GM12878 (cell line): Measurements from ENCODE around the gene EPRS1. TPM values are rescaled to one million over a fixed set of nuclear protein-coding genes. Genes with fewer than 3 reads are reported as not detected.

Experiments
- ATAC-seq: fragments of 200-7000 bp; cut with Tn5 transposase; 3 replicates; pipeline ENCODE4 v1.9.1; 2020; ENCODE audit warnings: mild to moderate bottlenecking, moderate library complexity
- BruUV-seq: library from RNA; stranded (reverse); fragments of 400-500 nt; replicated peaks from 2 replicates; lab custom pipeline; 2021; lab: Mats Ljungman, UMichigan
- CTCF ChIA-PET: fragments of 300-600 bp; sonication (Branson Sonifier 250); formaldehyde crosslinking; extraction: SDS; loops from one replicate; lab custom pipeline; 2021; ENCODE audit warnings: inconsistent platforms; lab: Yijun Ruan, JAX
- POLR2A ChIA-PET: fragments of 350-600 bp; formaldehyde crosslinking; extraction: SDS; loops from one replicate; lab custom pipeline; 2021; ENCODE audit warnings: inconsistent platforms; lab: Charles Lee
- RAD21 ChIA-PET: fragments of 300-600 bp; sonication (Branson Sonifier 250); formaldehyde crosslinking; loops from one replicate; lab custom pipeline; 2023; ENCODE audit warnings: antibody characterized with exemption; ENCODE audit not compliant: unreplicated experiment; lab: Charles Lee
- SMC1A ChIA-PET: fragments of 300-600 bp; sonication (Branson Sonifier 250); formaldehyde crosslinking; loops from one replicate; lab custom pipeline; 2023; ENCODE audit not compliant: unreplicated experiment, uncharacterized antibody; lab: Charles Lee
- DNase-seq: peaks from one replicate; pipeline ENCODE4 v3.0.0-alpha.2; 2011; ENCODE audit warnings: low read depth, low spot score
- FAIRE-seq: peaks from 3 replicates; lab custom pipeline; 2011; peaks lifted over from hg19 to GRCh38; lab: Jason Lieb, UNC
- H2AFZ ChIP-seq: 2 replicates; pipeline ENCODE4 v1.6.0; 2011; ENCODE audit warnings: low read depth, low read length, control low read depth; ENCODE audit not compliant: control insufficient read depth
- H3K27ac ChIP-seq: 2 replicates; pipeline ENCODE4 v1.5.1; 2011; ENCODE audit warnings: control low read depth; ENCODE audit not compliant: control insufficient read depth, insufficient read depth
- H3K27me3 ChIP-seq, 2 experiments: replicated peaks in 1 of 2; 2 replicates each; pipeline versions ENCODE4 v1.6.0 to v1.6.1; 2011; ENCODE audit warnings: low read length in 1 of 2; ENCODE audit not compliant: control insufficient read depth in 2 of 2, insufficient read depth in 2 of 2
- H3K36me3 ChIP-seq, 2 experiments: 2 replicates each; pipeline ENCODE4 v1.5.1; 2011; ENCODE audit warnings: low read length in 1 of 2; ENCODE audit not compliant: control insufficient read depth in 2 of 2, insufficient read depth in 2 of 2
- H3K4me1 ChIP-seq: 2 replicates; pipeline ENCODE4 v1.6.1; 2011; ENCODE audit warnings: mild to moderate bottlenecking, low read length, moderate library complexity, mixed read lengths; ENCODE audit not compliant: control insufficient read depth, insufficient read depth
- H3K4me2 ChIP-seq: 2 replicates; pipeline ENCODE4 v1.6.0; 2011; ENCODE audit warnings: control low read depth; ENCODE audit not compliant: control insufficient read depth, insufficient read depth
- H3K4me3 ChIP-seq: fragments of 200-600 bp; sonication (generic); 2 replicates; pipeline ENCODE4 v1.5.1; 2016
- H3K79me2 ChIP-seq: 2 replicates; pipeline ENCODE4 v1.6.0; 2011; ENCODE audit warnings: low read length; ENCODE audit not compliant: control insufficient read depth, insufficient read depth
- H3K9ac ChIP-seq: 2 replicates; pipeline ENCODE4 v1.8.0; 2011; ENCODE audit warnings: low read length, control low read depth, mixed read lengths; ENCODE audit not compliant: control insufficient read depth, insufficient read depth
- H3K9me3 ChIP-seq: replicated peaks from 3 replicates; pipeline ENCODE4 v1.5.1; 2011; ENCODE audit warnings: mild to moderate bottlenecking, low read length; ENCODE audit not compliant: control insufficient read depth, insufficient read depth
- H4K20me1 ChIP-seq: 2 replicates; pipeline ENCODE4 v1.6.0; 2011; ENCODE audit not compliant: control insufficient read depth, insufficient read depth
- ATF7 ChIP-seq: fragments of 450-650 bp; IDR thresholded peaks from 2 replicates; pipeline ENCODE4 v1.6.1; 2016; ENCODE audit warnings: low read depth, mild to moderate bottlenecking
- GATAD2B ChIP-seq: fragments of 450-650 bp; conservative IDR thresholded peaks from 2 replicates; pipeline ENCODE4 v1.6.1; 2017; ENCODE audit warnings: low read depth, mild to moderate bottlenecking, moderate library complexity
- IRF5 ChIP-seq: fragments of 450-650 bp; IDR thresholded peaks from 2 replicates; pipeline ENCODE4 v1.6.1; 2017; ENCODE audit warnings: borderline replicate concordance
- RUNX3 ChIP-seq: IDR thresholded peaks from 2 replicates; pipeline ENCODE4 v1.6.1; 2012; ENCODE audit warnings: low read length, inconsistent platforms
- ZBTB33 ChIP-seq: fragments of 450-650 bp; IDR thresholded peaks from 2 replicates; pipeline ENCODE4 v1.6.1; 2017; ENCODE audit warnings: mild to moderate bottlenecking
- WGBS: methylation state at CpG from one replicate; pipeline ENCODE4 v1.1.6; 2016; ENCODE audit warnings: low lambda C conversion rate; ENCODE audit not compliant: insufficient replicate concordance, insufficient coverage; ENCODE audit errors: missing lambda C conversion rate; 5-methylcytosine and 5-hydroxymethylcytosine counted together
- in situ Hi-C: fragments of 300-500 bp; cut with MboI; formaldehyde crosslinking; loops from 9 replicates; pipeline ENCODE4 v1.14.3; 2018; ENCODE audit warnings: mixed read lengths
- intact Hi-C: fragments of 100-400 bp; cut with micrococcal nuclease; formaldehyde crosslinking; loops from one replicate; pipeline ENCODE4 v1.14.2; 2022; ENCODE audit not compliant: unreplicated experiment
- polyA plus RNA-seq, 11 experiments: library from polyadenylated mRNA; depleted of rRNA in 4 of 11; unstranded in 6 of 11; stranded (reverse) in 5 of 11; fragments of >200 nt; fragmentation: Nextera tagmentation in 4 of 11; fragmentation: Illumina TruSeq in 1 of 11; extraction: Ambion mirVana in 4 of 11; extraction: Trizol in 1 of 11; gene quantifications; 1 replicate in 1 of 11; 2 replicates in 10 of 11; pipeline versions ENCODE4 v1.2.1 to v1.2.3, GENCODE V29; 2011 to 2016; ENCODE audit warnings: inconsistent platforms in 2 of 11, missing spikeins in 2 of 11, low read depth in 1 of 11
- total RNA-seq, 4 experiments: library from RNA; depleted of rRNA in 3 of 4; stranded (reverse); fragments of >200 nt in 3 of 4; fragmentation: Illumina TruSeq in 1 of 4; extraction: Trizol in 1 of 4; gene quantifications; 2 replicates each; pipeline versions ENCODE4 v1.2.1 to v1.2.3, GENCODE V29; 2013 to 2021

Gene EPRS1
- total and polyA plus RNA-seq, 10 of the 15 experiments (the other 5 are each of a cell fraction or from before 2014, with no cell fraction given) = 68.2 to 175 (median 119) TPM

- TF ChIP-seq IRF5 (no peak), ZBTB33 (no peak)
- TF ChIP-seq, all 136 proteins: peak for 0
These were observed 45.2 kb downstream of the EPRS1 start (continued) for GRCh38 chr1:220001095-220001501.

GRCh38 chr1:219999821-220000220 is 46.5 kb downstream of the EPRS1 start:
- Histone ChIP-seq H2AFZ (no peak overlapping the region), H3K4me3 (no peak overlapping the region), H3K27ac (no peak overlapping the region), H3K9ac (no peak overlapping the region), H4K20me1 (no peaks in the 10 kb centered on the region), H3K4me2 (no peak overlapping the region), H3K4me1 (no peaks in the 10 kb centered on the region), H3K36me3 (peaks cover 2 to 22% of the 10 kb centered on the region in 2 experiments), H3K79me2 (no peaks in the 10 kb centered on the region), H3K9me3 (no peaks in the 10 kb centered on the region), H3K27me3 (no peaks in the 10 kb centered on the region)
- BruUV-seq = no TSS peak
- no peak for DNase-seq
- intact Hi-C loops = loop anchor here (10.0 kb wide), 1 partner anchor 85 kb away; the partner anchor contains the start of gene BPNT1
- ChIA-PET POLR2A (no interaction called here), RAD21 (no interaction called here), SMC1A (interaction anchor here (0.8 to 4.1 kb wide), 3 partner anchors 10 to 93 kb away, joined by 3 to 24 read pairs (median 4); partner anchors contain the start of gene BPNT1), CTCF (interaction anchor here (0.6 to 4.4 kb wide), 4 partner anchors 11 to 220 kb away, joined by 3 to 24 read pairs (median 6); no protein-coding TSS in a partner anchor)
- no peak for ATAC-seq
- 71% methylated on average over 4 of the region's 4 CpGs for WGBS
- TF ChIP-seq GATAD2B (no peak), ATF7 (no peak), RUNX3 (0 out of 2 replicates have a peak, but pooled peaks have one; percentile 8)
- in situ Hi-C loops = no loop called here
- no peak for FAIRE-seq

Other genes starting within 250 kb of the EPRS1 start
- not detected in 2 replicates for gene SLC30A10, start 117.9 kb downstream of the EPRS1 start, total RNA-seq (2014; rRNA removed)
- gene SLC30A10, start 117.9 kb downstream of the EPRS1 start, total RNA-seq (2014; rRNA removed; fragmentation: Illumina TruSeq; extraction: Trizol) = not detected in 2 replicates
- not detected in 2 replicates for gene SLC30A10, start 117.9 kb downstream of the EPRS1 start, total RNA-seq (2021)
- not detected in 2 replicates for gene SLC30A10, start 117.9 kb downstream of the EPRS1 start, polyA plus RNA-seq (2011; rRNA removed)
- gene SLC30A10, start 117.9 kb downstream of the EPRS1 start, polyA plus RNA-seq (2014; fragmentation: Illumina TruSeq; extraction: Trizol) = not detected in 2 replicates
- not detected for gene SLC30A10, start 117.9 kb downstream of the EPRS1 start, polyA plus RNA-seq (2014; fragmentation: Nextera tagmentation; extraction: Ambion mirVana)
- gene SLC30A10, start 117.9 kb downstream of the EPRS1 start, polyA plus RNA-seq (2014; rRNA removed) = not detected in 2 replicates
- gene SLC30A10, start 117.9 kb downstream of the EPRS1 start, polyA plus RNA-seq (2016; fragmentation: Nextera tagmentation; extraction: Ambion mirVana) = not detected
- gene BPNT1, start 43.3 kb upstream of the EPRS1 start, total RNA-seq (2014; rRNA removed) = 35.5 and 42.4 TPM in 2 replicates
- gene BPNT1, start 43.3 kb upstream of the EPRS1 start, total RNA-seq (2014; rRNA removed; fragmentation: Illumina TruSeq; extraction: Trizol) = 43.1 and 43.5 TPM in 2 replicates
- gene BPNT1, start 43.3 kb upstream of the EPRS1 start, total RNA-seq (2021) = 40.6 and 41.7 TPM in 2 replicates
- 59.2 and 68.8 TPM in 2 replicates for gene BPNT1, start 43.3 kb upstream of the EPRS1 start, polyA plus RNA-seq (2011; rRNA removed)
- gene BPNT1, start 43.3 kb upstream of the EPRS1 start, polyA plus RNA-seq (2014; fragmentation: Illumina TruSeq; extraction: Trizol) = 62.1 and 82.8 TPM in 2 replicates
- 10 to 100 TPM; 55.9 to 78.4 TPM for gene BPNT1, start 43.3 kb upstream of the EPRS1 start, polyA plus RNA-seq (2014; fragmentation: Nextera tagmentation; extraction: Ambion mirVana)
- gene BPNT1, start 43.3 kb upstream of the EPRS1 start, polyA plus RNA-seq (2014; rRNA removed) = 38.9 and 47.8 TPM in 2 replicates
- 10 to 100 TPM; 36.1 to 37.4 TPM for gene BPNT1, start 43.3 kb upstream of the EPRS1 start, polyA plus RNA-seq (2016; fragmentation: Nextera tagmentation; extraction: Ambion mirVana)
- 95.7 and 100 TPM in 2 replicates for gene IARS2, start 47.6 kb upstream of the EPRS1 start, total RNA-seq (2014; rRNA removed)
- 82.1 and 87.8 TPM in 2 replicates for gene IARS2, start 47.6 kb upstream of the EPRS1 start, total RNA-seq (2014; rRNA removed; fragmentation: Illumina TruSeq; extraction: Trizol)
- 66.9 and 67.2 TPM in 2 replicates for gene IARS2, start 47.6 kb upstream of the EPRS1 start, total RNA-seq (2021)
- gene IARS2, start 47.6 kb upstream of the EPRS1 start, polyA plus RNA-seq (2011; rRNA removed) = 38.5 and 44.4 TPM in 2 replicates
- 66.3 and 78.6 TPM in 2 replicates for gene IARS2, start 47.6 kb upstream of the EPRS1 start, polyA plus RNA-seq (2014; fragmentation: Illumina TruSeq; extraction: Trizol)
- 10 to 100 TPM; 23.7 to 45.9 TPM for gene IARS2, start 47.6 kb upstream of the EPRS1 start, polyA plus RNA-seq (2014; fragmentation: Nextera tagmentation; extraction: Ambion mirVana)
- gene IARS2, start 47.6 kb upstream of the EPRS1 start, polyA plus RNA-seq (2014; rRNA removed) = 42.0 and 45.1 TPM in 2 replicates
- gene IARS2, start 47.6 kb upstream of the EPRS1 start, polyA plus RNA-seq (2016; fragmentation: Nextera tagmentation; extraction: Ambion mirVana) = 10 to 100 TPM; 77.2 to 80.7 TPM
- gene RAB3GAP2, start 225.9 kb upstream of the EPRS1 start, total RNA-seq (2014; rRNA removed) = 27.7 and 30.9 TPM in 2 replicates
- gene RAB3GAP2, start 225.9 kb upstream of the EPRS1 start, total RNA-seq (2014; rRNA removed; fragmentation: Illumina TruSeq; extraction: Trizol) = 33.9 and 38.1 TPM in 2 replicates
- 44.2 and 51.1 TPM in 2 replicates for gene RAB3GAP2, start 225.9 kb upstream of the EPRS1 start, total RNA-seq (2021)
- gene RAB3GAP2, start 225.9 kb upstream of the EPRS1 start, polyA plus RNA-seq (2011; rRNA removed) = 43.5 and 52.0 TPM in 2 replicates
- gene RAB3GAP2, start 225.9 kb upstream of the EPRS1 start, polyA plus RNA-seq (2014; fragmentation: Illumina TruSeq; extraction: Trizol) = 30.7 and 36.4 TPM in 2 replicates
- 10 to 100 TPM; 11.9 to 15.6 TPM for gene RAB3GAP2, start 225.9 kb upstream of the EPRS1 start, polyA plus RNA-seq (2014; fragmentation: Nextera tagmentation; extraction: Ambion mirVana)
- gene RAB3GAP2, start 225.9 kb upstream of the EPRS1 start, polyA plus RNA-seq (2014; rRNA removed) = 16.8 and 19.1 TPM in 2 replicates
- gene RAB3GAP2, start 225.9 kb upstream of the EPRS1 start, polyA plus RNA-seq (2016; fragmentation: Nextera tagmentation; extraction: Ambion mirVana) = 10 to 100 TPM; 20.7 to 21.2 TPM